A673 (cell line): ENCODE results near the gene ACVR2B.

Experiments used
- CTCF ChIP-seq: fragments of 300-800, 200-600 bp; sonication (generic); conservative IDR thresholded peaks from 2 replicates; pipeline ENCODE4 v1.5.1; 2017; ENCODE audit warnings: low read depth, mild to moderate bottlenecking, antibody characterized with exemption, low read length, moderate library complexity, mixed read lengths
- EZH2 ChIP-seq: fragments of 200-600 bp; sonication (generic); IDR thresholded peaks from 2 replicates; pipeline ENCODE4 v1.6.1; 2017; ENCODE audit warnings: borderline replicate concordance, low read depth, mild to moderate bottlenecking, mixed read lengths, antibody characterized with exemption, low read length; ENCODE audit not compliant: poor library complexity, severe bottlenecking

GRCh38 chr3:38487323-38487722 is 33.6 kb downstream of the ACVR2B start:
- TF ChIP-seq CTCF (no peak), EZH2 (no peak)
